GM19035 (cell line): ENCODE measurements around the gene HHAT.

Source experiments
- ATAC-seq: cut with Tn5 transposase; IDR thresholded peaks from one replicate; pipeline ENCODE4 v1.9.1; 2021; ENCODE audit not compliant: unreplicated experiment

HHAT gene

DNA sequence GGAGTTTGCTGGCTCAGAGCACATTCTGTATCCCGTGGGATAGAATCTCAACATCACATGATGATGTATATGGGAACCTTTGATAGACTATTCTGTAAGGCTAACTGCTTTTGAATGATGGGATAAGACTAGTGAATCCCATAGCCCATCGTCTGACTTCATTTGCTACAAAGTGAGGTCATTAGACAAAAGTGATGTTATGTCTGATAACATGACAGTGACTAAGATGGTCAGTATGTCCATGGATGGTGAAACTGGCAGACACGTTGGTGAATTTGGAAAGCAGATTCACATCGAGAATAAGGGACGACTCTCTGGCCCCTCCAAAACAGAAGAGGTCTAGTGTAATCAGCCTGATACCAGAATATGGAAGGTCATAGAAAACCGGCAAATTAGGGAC lies 108.4 kb downstream of the HHAT start:
- ATAC-seq: no peak

DNA sequence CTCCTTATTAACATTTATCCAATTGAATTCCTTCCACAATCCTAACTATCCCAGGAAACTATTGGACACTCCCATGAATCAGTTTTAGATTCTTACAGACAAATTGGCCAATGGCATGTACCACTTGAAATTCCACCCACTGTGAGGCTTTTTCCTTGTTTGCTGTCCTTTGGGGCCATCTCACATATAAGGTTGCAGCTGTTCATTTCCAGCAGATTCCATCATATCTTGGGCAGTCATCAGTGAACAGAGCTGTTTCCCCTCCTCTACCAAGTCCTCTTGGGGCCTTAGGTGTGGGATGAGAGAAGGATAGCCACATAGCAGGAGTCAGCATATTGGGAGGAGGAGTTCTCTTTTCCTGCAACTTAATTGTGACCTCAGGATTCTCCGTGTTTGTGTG lies 109.1 kb downstream of the HHAT start:
- ATAC-seq: no peak

GRCh38 chr1:210438928-210439841 lies 110.5 kb downstream of the HHAT start:
- no peak for ATAC-seq

GRCh38 chr1:210440081-210440480 lies 111.4 kb downstream of the HHAT start:
- no peak for ATAC-seq

DNA sequence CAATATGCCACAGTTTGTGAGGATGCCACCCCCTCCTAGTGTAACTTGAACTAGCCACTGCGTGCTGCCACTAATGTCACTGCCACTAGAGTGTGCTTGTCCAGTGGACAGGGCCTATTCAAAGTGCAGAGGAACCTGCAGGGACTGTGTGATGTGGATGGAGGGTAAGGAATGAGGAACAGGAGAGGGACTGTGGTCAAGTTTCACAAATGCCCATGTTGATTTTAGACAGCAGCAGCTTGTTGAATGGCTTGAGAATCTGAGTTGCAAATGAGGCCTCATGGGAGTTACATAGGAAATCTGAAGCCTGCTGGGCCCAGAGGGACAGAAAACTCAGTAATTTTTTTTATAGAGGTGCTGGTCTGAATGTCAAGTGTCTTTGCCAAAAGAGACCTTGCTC lies 112.3 kb downstream of the HHAT start:
- no peak for ATAC-seq

DNA sequence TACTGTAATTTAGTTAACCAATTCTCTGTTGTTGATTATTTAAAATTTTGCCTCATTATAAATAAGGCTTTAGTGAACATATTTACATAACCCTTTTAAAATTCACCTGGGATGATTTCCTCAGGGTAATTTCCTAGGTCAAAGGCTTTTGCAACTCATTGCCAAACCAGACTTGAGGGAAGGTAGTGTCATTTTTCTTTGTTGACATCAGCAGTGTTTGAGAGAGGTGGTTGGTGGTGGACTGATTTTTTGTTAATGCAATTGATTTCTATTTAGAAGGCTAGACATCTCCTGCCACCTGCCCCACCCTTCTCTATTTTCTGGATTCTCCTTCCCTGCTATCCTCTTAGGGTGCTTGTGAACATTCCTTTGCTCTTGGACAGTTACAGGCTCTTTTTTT lies 116.8 kb downstream of the HHAT start:
- no peak for ATAC-seq

DNA sequence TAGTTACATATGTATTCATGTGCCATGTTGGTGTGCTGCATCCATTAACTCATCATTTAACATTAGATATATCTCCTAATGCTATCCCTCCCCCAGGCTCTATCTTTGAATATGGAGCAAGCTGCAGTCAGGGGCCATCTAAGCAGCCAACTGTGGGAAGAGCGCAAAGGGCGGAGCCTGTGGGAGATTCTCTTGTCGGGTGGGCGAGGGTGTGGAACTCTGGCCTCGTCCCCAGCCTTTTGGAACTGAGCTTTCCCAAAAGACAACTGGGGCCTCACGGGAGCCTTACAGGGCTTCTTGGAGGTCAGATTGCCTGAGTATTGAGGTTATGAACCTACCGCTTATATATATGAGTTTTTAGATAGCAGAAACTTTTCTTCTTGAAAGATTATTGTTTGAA lies 117.2 kb downstream of the HHAT start:
- no peak for ATAC-seq

GRCh38 chr1:210446479-210446878 lies 117.8 kb downstream of the HHAT start:
- ATAC-seq: peak; percentile 92

- ATAC-seq: no peak
These were observed 118.9 kb downstream of the HHAT start for GRCh38 chr1:210447456-210448057.

DNA sequence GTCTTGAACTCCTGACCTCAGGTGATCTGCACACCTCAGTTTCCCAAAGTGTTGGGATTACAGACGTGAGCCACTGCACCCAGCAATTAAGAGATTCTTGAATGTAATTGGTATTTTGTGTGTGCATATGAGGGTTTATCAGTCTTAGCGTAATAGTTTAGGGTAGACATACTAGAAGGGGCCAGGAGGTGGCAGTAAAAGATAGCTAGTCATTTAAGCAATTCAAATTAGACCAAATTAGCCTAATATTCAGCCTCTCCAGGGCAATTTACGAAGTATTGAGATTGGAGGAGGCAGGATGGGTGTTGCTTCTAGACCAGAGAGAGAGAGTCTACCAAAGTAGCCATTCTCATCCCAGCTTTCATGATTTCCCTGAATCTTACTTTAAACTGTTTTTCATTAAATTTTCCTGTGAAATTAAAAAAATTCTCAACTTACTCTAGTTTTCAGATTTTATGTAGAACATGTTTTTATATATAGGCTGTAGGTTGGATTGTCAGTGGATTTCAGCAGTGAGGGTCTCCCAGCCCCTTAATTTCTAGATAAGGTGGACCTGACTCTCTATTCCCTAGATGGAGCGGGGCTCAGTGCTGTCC lies 119.7 kb downstream of the HHAT start:
- no peak for ATAC-seq

- ATAC-seq: no peak
These were observed 127.3 kb downstream of the HHAT start for GRCh38 chr1:210455840-210456603.

- no peak for ATAC-seq
These were observed 128.1 kb downstream of the HHAT start for GRCh38 chr1:210456731-210457255.

GRCh38 chr1:210457568-210457967 lies 128.9 kb downstream of the HHAT start:
- ATAC-seq: no peak

GRCh38 chr1:210464519-210465039 lies 135.9 kb downstream of the HHAT start:
- no peak for ATAC-seq

DNA sequence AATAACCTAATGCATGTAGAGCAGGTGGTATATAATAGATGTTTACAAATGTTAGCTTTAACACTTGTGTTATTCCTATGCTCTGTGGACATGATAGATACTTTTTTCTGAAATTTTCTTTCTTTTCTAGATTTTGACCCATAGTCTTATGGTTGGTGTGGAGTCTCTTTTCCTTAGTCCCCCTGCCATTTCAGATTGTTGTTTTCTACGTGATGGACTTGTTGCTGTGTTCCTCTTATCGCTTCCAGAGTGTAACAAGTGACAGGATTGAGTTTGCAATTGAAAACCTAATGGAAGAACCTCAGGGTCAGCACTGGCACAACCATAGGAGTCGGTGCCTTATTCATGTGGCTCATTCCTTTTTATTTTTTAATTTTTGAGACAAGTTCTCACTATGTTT lies 136.4 kb downstream of the HHAT start:
- ATAC-seq: no peak

DNA sequence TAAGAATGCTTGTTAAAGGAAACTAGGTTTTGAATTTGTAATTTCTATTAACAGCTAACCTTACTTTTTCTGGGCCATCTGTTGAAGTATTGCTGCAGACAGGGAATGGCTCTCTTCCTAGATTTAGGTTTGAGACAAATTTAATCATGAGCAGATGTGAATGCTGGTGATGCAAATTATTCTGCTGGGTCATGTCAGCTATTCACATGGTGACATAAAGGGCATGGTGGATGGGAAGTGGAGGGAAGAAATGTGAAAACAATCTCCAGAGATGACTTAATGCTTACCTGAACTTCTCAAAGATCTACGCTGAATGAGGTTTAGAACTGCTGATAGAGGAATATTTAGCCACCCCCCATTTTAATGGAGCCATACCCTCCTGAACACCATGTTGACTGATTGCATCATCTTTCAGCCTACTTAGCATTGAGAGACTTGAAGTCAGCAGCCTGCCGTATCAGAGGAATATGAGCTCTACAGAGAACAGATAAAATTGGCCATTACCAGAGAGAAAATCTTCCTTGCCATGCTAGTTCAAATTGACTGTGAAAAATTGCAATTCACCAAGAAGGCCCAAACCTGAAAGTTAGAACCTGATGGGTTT lies 138.8 kb downstream of the HHAT start:
- ATAC-seq: no peak

DNA sequence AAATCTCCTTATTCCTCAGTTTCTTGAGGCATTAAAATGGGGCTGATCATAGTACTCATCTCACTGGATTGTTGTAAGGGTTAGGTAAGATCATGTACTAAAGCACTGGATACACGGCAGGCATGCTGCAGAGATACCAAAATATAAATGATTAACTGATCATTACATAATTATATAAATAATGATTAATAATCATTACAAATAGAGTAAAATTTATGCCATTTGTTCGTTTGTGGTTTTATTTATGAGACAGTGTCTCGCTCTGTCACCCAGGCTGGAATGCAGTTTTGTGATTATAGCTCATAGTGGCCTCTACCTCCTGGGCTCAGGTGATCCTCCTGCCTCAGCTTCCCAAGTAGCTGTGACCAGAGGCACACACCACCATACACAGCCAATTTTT lies 140.7 kb downstream of the HHAT start:
- ATAC-seq: no peak

- no peak for ATAC-seq
These were observed 146.6 kb downstream of the HHAT start for GRCh38 chr1:210475321-210475720.

DNA sequence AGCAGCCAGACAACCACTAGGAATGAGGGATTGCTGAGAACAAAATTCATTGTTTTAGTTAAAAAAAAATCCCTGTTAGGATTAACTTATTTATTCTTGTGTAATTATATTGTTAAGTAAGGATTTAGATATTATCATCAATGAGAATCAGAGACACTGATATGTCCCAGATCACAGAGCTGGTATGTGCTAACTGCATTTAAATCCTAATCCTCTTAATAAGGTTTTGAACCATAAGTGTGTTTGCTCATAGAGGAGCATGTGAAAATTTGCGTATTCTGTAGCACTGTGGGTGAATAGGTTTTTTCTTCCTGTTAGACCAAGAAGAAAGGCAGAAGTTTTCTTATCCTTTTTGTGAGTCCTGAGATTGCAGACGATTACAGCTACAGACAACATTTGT lies 147.1 kb downstream of the HHAT start:
- no peak for ATAC-seq

GRCh38 chr1:210476730-210477129 lies 148.0 kb downstream of the HHAT start:
- no peak for ATAC-seq
